Measurements from ENCODE around the gene ANKRD33B.

DNA sequence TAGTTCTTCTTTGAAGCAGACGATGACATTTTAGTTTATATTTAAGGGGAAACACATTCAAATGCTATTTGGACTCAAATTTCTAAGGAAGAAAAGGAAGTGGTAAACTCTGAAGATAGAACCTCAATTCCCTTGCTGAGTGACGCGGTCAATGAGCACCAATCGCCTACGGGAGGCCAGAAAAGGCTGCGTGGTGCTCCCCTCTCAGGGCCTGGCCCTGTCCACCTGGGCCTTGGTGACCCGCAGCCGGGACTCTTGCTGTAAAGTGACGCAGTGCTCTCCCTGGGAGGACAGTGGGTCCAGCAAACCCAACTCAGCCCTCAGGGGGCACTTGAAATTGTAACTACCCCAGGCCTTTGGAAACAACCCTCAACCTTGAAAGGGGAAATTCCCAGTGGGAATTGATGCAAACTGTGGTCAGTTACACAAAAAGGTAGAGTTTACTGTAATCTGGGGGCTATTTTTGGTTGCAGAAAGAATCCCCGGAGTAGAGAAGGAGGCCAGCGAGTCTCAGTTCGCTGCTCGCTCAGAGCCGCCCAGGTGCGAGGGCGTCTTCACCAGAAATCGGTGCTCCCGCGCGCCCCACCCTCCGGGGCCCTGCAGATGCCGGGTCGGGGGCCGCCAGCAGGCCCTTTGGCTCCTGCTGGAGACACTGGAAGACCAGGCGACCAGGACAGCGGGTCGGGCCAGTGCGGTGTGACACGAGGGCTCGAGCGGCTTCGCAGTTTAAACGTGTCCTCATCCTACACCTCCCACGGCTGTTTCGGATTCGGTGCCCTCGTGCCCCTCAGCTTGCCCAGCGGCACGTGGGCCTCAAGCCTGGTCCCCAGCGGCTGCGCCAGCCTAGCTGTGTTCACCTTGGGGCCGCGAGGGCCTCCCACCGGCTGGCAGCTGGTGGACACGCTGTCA, 1.4 kb upstream of the ANKRD33B start:
- TF ChIP-seq, protein P1, sequence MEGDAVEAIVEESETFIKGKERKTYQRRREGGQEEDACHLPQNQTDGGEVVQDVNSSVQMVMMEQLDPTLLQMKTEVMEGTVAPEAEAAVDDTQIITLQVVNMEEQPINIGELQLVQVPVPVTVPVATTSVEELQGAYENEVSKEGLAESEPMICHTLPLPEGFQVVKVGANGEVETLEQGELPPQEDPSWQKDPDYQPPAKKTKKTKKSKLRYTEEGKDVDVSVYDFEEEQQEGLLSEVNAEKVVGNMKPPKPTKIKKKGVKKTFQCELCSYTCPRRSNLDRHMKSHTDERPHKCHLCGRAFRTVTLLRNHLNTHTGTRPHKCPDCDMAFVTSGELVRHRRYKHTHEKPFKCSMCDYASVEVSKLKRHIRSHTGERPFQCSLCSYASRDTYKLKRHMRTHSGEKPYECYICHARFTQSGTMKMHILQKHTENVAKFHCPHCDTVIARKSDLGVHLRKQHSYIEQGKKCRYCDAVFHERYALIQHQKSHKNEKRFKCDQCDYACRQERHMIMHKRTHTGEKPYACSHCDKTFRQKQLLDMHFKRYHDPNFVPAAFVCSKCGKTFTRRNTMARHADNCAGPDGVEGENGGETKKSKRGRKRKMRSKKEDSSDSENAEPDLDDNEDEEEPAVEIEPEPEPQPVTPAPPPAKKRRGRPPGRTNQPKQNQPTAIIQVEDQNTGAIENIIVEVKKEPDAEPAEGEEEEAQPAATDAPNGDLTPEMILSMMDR (IDR thresholded peaks at IDR 0.05) = no peak
- no peak for TF ChIP-seq POLR2AphosphoS5 (IDR thresholded peaks at IDR 0.05)
